Stimulated activated memory B cell treated with anti-CD40 and anti-IgM and Interleukin-4, amounts not matched to agents 10 μg/mL and 1 μg/mL and 100 μg/mL, for 72 hours (primary cell): ENCODE data around the gene VMAC.

ENCODE experiments used
- ATAC-seq: fragments of 150-1000 bp; cut with Tn5 transposase; 2 replicates; pipeline ENCODE4 v1.10.0; 2021
- H3K27ac Mint-ChIP-seq: one replicate; pipeline ENCODE4 v1.8.0; 2022; ENCODE audit warnings: mild to moderate bottlenecking, mixed read lengths
- H3K27me3 Mint-ChIP-seq: one replicate; pipeline ENCODE4 v1.8.0; 2022; ENCODE audit warnings: mixed read lengths
- H3K36me3 Mint-ChIP-seq: one replicate; pipeline ENCODE4 v1.8.0; 2022; ENCODE audit warnings: mixed read lengths
- H3K4me1 Mint-ChIP-seq: one replicate; pipeline ENCODE4 v1.8.0; 2022; ENCODE audit warnings: mixed read lengths
- H3K4me3 Mint-ChIP-seq: one replicate; pipeline ENCODE4 v1.8.0; 2022; ENCODE audit warnings: mild to moderate bottlenecking, moderate library complexity, mixed read lengths
- H3K9me3 Mint-ChIP-seq: one replicate; pipeline ENCODE4 v1.8.0; 2022; ENCODE audit warnings: mixed read lengths

The VMAC gene

DNA sequence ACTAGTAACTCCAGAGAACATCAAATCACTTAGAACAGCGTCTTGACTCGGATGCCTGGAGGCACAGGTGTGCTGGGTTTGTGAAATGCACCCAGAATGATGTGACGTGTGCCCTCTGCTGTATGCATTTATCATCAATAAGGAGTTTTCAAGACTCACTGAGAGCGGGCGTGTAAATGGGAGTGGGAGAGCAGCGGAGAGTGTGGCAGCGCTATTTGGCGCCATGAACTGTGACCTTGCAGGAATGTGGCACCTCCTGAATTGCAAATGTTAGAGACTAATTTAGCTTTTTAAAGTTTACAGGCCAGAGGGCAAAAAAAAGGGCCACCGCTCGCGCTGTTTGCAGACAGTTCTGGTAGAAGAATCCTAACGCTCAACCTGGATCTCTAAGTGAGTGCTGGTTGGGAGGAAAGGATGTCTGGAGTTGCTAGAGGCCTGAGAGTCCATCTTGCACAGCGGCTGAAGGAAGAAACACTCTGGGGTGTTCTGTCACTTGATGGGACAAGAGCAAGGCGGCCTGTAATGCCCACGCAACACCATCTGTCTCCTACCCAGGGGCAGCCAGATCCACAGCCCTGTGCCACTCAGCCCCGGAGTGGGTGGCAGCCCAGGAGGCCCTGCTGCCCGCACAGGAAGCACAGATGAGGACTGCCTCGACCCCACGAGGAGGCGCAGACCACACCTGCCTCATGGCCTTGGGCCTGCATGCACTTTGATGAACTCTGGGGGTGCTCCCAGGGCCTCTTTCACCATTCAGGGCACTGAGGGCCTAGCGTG lies 53.6 kb downstream of the VMAC start:
- H3K9me3 Mint-ChIP-seq = no peaks in the 10 kb centered on the region
- H3K27ac Mint-ChIP-seq = peak overlapping the region; percentile 55

DNA sequence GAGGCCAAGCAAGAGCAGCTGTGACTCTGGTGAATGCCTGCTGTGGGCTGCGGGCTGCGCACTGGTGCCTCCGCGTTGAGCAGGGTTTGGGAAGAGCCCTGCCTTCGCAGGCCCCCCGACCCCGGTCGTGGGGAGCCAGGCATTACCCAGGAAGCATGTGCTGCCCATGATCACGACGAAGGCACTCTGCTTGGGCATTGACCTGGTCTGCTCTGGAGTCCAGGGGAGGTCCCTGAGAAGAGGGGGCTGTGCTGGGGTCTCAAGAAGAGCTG lies 54.1 kb downstream of the VMAC start:
- H3K4me1 Mint-ChIP-seq = peaks cover 73% of the 10 kb centered on the region
- no peak overlapping the region for H3K4me3 Mint-ChIP-seq
- peaks cover 8% of the 10 kb centered on the region for H3K36me3 Mint-ChIP-seq

More for the DNA sequence above, 53.6 kb downstream of the VMAC start:
- H3K4me1 Mint-ChIP-seq = peaks cover 73% of the 10 kb centered on the region
- H3K27me3 Mint-ChIP-seq = no peaks in the 10 kb centered on the region
- H3K4me3 Mint-ChIP-seq = no peak overlapping the region
- H3K36me3 Mint-ChIP-seq = peaks cover 8% of the 10 kb centered on the region
- no peak for ATAC-seq

DNA sequence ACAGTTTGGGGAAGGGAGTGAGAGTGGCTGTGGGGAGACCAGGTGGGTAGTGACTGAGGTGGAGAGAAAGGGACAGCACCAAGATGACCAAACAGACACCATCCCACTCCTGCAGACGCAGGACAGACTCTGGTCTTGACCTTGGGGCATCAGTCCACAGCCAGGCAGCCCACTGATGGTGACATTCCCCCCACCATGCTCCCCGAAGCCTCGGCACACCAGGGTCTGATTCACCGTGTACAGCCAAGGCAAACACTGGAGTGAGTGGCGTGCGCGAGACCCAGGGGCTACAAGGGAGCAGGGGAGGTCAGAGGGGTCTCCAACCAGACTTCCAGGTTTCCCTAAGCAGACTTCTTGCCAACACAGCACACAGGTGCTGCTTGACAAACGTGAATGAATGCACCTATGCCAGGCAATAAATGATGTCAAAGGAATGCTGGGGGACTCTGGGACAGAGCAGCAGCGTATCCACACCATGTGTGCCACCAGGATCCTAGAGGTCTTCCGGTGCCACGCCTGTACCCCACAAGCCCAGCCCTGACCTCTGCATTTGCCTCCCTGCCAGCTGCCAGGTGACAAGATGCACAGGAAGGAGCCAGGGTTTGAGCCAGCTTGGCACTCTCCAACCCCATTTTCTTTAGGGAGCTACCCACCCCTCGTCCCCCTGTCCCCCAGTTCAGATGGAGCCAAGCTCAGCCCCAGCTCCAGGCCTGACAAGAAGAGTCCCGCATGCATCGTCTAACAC lies 54.8 kb downstream of the VMAC start:
- Mint-ChIP-seq H3K4me3 (no peak overlapping the region), H3K36me3 (peaks cover 6% of the 10 kb centered on the region), H3K9me3 (no peaks in the 10 kb centered on the region), H3K27ac (peak overlapping the region; percentile 55), H3K4me1 (peaks cover 73% of the 10 kb centered on the region), H3K27me3 (no peaks in the 10 kb centered on the region)
- ATAC-seq = no peak

More for the DNA sequence above, 54.1 kb downstream of the VMAC start:
- Mint-ChIP-seq H3K9me3 (no peaks in the 10 kb centered on the region), H3K27me3 (no peaks in the 10 kb centered on the region), H3K27ac (peak overlapping the region; percentile 55)
- no peak for ATAC-seq
